GM18511 (cell line): ENCODE results near the gene SPTA1.

ENCODE experiments used
- ATAC-seq: cut with Tn5 transposase; IDR thresholded peaks from one replicate; pipeline ENCODE4 v1.9.1; 2021; ENCODE audit warnings: mild to moderate bottlenecking, moderate library complexity; ENCODE audit not compliant: unreplicated experiment

The SPTA1 gene

DNA sequence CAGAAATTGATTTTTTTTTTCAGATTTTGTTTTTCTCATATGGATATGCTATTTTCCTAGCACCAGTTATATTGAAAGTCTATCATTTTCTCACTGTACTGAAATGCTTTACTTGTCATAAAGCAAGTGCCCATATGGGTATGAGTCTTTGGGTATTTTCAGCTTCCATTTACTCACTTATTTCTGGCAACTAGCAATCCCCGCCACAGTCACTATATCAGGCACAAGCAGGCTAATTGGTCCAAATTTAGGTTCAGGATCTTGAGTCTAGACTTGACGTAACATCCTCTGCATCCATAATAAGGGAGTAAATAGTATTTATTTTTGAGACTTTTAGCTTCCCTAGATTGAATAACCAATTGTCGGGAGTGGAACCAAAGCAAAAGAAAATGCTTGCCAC, 109.0 kb downstream of the SPTA1 start:
- ATAC-seq = no peak

DNA sequence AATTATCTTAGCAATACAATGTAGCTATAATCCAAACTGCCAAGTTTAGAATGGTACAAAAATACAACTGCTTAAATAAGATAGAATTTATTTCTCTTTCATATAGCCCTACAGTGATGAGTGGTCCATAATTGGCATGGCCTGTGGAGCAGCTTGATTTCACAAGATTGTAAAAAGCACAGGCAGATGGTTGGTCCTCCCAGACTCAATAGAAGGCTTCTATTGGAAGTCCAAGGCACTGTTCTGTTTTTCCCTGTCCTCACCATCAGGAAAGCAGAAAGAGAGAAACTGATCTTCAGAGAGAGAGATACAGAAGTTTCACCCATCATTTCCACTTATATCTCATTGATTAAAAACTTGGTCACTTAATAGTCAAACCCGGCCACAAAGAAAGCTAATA, 114.3 kb downstream of the SPTA1 start:
- no peak for ATAC-seq

DNA sequence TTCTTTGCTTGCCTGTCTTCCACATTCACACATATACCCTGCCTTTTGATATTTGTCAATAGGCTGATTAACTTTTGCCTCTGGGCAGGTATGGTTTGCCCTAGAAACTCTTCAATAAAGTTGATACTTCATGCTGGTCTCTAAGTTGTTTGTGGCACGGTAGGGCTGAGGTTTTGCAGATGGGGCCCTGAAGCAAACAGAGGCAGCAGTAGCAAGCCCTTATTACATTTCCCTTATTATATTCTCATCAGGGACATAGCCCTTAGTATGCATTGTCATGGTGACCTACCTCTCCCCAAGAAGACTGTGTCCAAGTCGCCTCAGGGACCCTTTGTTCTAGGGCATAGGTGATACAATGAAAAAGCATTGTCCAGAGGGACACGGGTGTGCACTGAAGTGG, 116.0 kb downstream of the SPTA1 start, which contains the start of gene OR6P1:
Gene OR6P1 (minus strand): TSS at position 101 of the 400 bp plus-strand sequence. CDS start 6,976 bp downstream, outside the sequence.
- ATAC-seq = no peak

DNA sequence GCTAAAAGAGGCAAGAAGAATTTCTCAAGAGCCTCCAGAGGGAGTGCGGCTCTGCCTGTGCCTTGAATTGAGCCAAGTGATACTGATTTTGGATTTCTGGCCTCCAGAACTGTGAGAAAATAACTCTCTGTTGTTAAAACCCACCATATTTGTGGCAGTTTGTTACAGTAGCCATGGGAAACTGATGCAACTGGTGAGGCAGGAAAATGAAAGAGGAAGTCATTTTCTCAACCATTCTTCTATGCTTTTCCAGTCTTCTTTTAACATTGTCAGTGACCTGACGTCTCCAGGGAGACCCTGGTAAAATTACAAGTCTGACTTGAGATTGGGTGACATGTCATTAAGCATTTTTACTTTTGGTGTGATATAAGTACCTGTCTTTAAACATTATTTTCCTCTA, 121.9 kb downstream of the SPTA1 start:
- ATAC-seq = no peak

DNA sequence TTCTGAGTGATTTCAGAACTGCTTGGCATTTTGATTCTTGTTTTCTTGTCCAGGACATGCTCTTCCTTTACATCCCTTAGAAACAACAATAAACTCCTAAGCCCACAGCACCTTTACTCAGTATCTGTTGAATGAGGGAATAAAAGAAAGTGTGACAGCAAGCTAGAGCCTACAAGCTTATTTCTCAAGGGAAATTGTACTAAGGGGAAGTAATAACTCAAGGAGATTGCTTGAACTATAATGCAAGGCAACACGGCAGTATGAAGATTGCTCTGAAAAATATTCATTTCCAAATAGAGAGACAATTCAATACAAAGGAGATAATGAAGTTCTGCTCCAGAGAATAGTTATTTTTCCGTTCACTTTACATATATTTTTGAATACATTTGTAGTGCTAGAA, 122.7 kb downstream of the SPTA1 start:
- ATAC-seq = no peak
